ENCODE results near the gene VEZT. TPM values are rescaled to one million over a fixed set of nuclear protein-coding genes. Genes with fewer than 3 reads are reported as not detected.

The VEZT gene
- total RNA-seq, 1 experiment from 2014 or later = 46.4 TPM

DNA sequence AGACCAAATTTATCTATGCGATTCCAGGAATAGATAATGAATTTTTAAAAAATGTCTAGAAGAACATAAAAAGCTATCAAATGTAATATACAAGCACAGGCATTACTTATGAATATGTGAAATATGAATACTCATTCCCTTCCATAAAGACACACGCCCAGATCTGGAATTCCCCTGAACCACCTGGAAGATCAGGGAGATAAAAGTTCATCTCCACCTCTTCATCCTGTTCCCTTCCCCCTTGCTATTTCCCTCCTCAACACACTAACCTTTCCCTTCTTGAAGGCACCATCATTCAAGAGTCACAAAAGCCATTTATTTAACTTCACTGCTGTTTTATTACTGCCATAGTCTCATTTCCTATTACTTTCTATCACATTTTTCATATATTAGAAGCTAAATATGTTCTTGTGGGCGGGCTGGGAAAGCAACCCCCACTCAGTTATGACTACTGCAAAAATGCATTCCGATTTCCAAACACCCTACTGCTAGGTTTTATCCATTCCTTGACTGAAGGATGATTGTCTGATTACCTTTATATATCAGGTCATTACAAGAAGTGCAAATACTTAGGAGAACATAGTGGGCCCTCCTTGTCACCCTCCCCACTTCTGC is 16.4 kb upstream of the VEZT start (continued):
- TF ChIP-seq, protein P1, sequence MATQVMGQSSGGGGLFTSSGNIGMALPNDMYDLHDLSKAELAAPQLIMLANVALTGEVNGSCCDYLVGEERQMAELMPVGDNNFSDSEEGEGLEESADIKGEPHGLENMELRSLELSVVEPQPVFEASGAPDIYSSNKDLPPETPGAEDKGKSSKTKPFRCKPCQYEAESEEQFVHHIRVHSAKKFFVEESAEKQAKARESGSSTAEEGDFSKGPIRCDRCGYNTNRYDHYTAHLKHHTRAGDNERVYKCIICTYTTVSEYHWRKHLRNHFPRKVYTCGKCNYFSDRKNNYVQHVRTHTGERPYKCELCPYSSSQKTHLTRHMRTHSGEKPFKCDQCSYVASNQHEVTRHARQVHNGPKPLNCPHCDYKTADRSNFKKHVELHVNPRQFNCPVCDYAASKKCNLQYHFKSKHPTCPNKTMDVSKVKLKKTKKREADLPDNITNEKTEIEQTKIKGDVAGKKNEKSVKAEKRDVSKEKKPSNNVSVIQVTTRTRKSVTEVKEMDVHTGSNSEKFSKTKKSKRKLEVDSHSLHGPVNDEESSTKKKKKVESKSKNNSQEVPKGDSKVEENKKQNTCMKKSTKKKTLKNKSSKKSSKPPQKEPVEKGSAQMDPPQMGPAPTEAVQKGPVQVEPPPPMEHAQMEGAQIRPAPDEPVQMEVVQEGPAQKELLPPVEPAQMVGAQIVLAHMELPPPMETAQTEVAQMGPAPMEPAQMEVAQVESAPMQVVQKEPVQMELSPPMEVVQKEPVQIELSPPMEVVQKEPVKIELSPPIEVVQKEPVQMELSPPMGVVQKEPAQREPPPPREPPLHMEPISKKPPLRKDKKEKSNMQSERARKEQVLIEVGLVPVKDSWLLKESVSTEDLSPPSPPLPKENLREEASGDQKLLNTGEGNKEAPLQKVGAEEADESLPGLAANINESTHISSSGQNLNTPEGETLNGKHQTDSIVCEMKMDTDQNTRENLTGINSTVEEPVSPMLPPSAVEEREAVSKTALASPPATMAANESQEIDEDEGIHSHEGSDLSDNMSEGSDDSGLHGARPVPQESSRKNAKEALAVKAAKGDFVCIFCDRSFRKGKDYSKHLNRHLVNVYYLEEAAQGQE (IDR thresholded peaks at IDR 0.05; ENCODE audit: low read depth) = no peak
- TF ChIP-seq ELF1 (IDR thresholded peaks at IDR 0.05; ENCODE audit: borderline replicate concordance, low read depth) = no peak

DNA sequence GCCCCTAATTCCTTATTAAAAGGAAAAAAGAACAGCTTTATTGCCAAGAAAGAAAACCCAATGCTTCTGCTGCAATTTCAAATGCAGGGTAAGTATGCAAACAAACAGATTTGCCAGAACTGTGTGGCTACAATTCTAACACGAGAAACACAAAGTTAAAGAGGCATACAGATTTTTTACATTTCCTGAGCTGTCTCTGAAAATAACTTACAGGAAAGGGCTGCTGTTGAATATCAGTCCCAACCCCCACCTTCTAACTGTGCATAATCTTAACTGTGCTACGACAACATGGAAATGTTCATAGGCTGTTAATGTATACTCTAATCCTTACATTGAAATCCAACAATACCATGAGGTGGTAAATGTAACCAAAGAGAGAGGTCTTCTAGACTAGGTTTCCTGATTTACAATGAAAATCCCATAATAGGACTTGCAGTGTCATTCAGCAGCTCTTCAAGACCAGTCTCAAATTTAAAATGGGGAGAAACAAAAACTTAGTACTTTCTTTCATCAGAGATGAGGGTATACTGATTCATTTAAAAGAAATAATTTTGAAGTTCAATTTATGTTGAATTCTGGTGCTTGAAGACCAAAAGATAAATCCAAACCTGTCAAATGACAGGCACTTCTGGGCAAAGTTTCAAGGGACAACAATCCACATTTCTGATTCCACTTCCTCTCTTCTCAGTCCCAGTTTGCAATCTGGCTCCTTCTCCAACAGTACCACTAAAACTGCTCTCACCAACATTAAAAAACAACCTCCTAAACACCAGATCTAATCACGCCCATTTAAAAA is 14.7 kb upstream of the VEZT start:
- Histone ChIP-seq H3K27ac (ENCODE audit: low read depth, low read length) (peak overlapping the region; percentile 94), H4K20me1 (ENCODE audit: insufficient read depth) (no peaks in the 10 kb centered on the region), H3K9me2 (ENCODE audit: insufficient read depth) (no peaks in the 10 kb centered on the region), H3K36me3 (ENCODE audit: control insufficient read depth in 1 of 2, insufficient read depth in 2 of 2, low read length in 2 of 2) (no peaks in the 10 kb centered on the region; a peak in 1 of 4 replicates), H3K4me2 (ENCODE audit: low read length) (peak overlapping the region; percentile 83), H3K9me3 (ENCODE audit: control insufficient read depth in 1 of 2, insufficient read depth in 1 of 2, low read depth in 1 of 2, low read length in 2 of 2) (no peaks in the 10 kb centered on the region), H3K4me3 (replicated peaks in 1 of 2; ENCODE audit: low read depth in 1 of 2, low read length in 2 of 2) (peak overlapping the region in 1 of 2 experiments; percentile 52; a peak in 1 of 4 replicates), H2AFZ (ENCODE audit: low read depth, low read length, poor library complexity, severe bottlenecking) (no peak overlapping the region), H3K9ac (ENCODE audit: low read length) (peak overlapping the region; percentile 68), H3K79me2 (ENCODE audit: insufficient read depth, low read length) (peaks cover 81% of the 10 kb centered on the region), H3K27me3 (ENCODE audit: insufficient read depth, low read length) (no peaks in the 10 kb centered on the region), H3K4me1 (ENCODE audit: control insufficient read depth in 1 of 2, insufficient read depth in 2 of 2, low read length in 2 of 2) (peaks cover 62 to 85% of the 10 kb centered on the region in 2 experiments)
- intact Hi-C loops (cut with micrococcal nuclease) = loop anchor here (5.0 kb wide), 1 partner anchor 86 kb away; no protein-coding TSS in a partner anchor
- TF ChIP-seq SIN3A (IDR thresholded peaks at IDR 0.05; ENCODE audit: low read depth) (no peak), YY1 (IDR thresholded peaks at IDR 0.05; ENCODE audit: extremely low read depth, insufficient replicate concordance, low read depth, low read length) (no peak), POLR2AphosphoS5 (IDR thresholded peaks at IDR 0.05; ENCODE audit: low read depth, low read length) (peak; percentile 22; the same call in 1 of the 2 replicates), ZFX (IDR thresholded peaks at IDR 0.05) (no peak), TCF7L2 (IDR thresholded peaks at IDR 0.05; ENCODE audit: borderline replicate concordance, extremely low read depth, insufficient read depth, insufficient read length) (no peak)
- TF ChIP-seq, protein P2, sequence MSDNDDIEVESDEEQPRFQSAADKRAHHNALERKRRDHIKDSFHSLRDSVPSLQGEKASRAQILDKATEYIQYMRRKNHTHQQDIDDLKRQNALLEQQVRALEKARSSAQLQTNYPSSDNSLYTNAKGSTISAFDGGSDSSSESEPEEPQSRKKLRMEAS (IDR thresholded peaks at IDR 0.05) = no peak
- TF ChIP-seq, protein P1 (IDR thresholded peaks at IDR 0.05; ENCODE audit: low read depth) = no peak
- TF ChIP-seq, protein P3, sequence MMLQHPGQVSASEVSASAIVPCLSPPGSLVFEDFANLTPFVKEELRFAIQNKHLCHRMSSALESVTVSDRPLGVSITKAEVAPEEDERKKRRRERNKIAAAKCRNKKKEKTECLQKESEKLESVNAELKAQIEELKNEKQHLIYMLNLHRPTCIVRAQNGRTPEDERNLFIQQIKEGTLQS (IDR thresholded peaks at IDR 0.05) = no peak
- ChIA-PET CTCF (interaction anchor here (1.6 kb wide), 1 partner anchor 14 kb away, joined by 4 read pairs; the partner anchor contains the start of genes FGD6 and VEZT), POLR2A (interaction anchor here (1.0 to 2.3 kb wide), 3 partner anchors 15 to 86 kb away, joined by 3 to 7 read pairs (median 7); partner anchors contain the start of genes FGD6 and VEZT), RAD21 (ENCODE audit: low non-redundant PET in 1 of 2, low total read pairs in 2 of 2, uncharacterized antibody in 2 of 2, unreplicated experiment in 2 of 2) (no interaction called here)
- ATAC-seq (no peak), DNase-seq (ENCODE audit: low read depth, low spot score) (no peak)
- no TSS peak for BruUV-seq (replicated peaks)

All from HCT116 (cell line).